GM20000 (cell line): ENCODE data around the gene IL12RB2.

ENCODE experiments used
- DNase-seq: peaks from one replicate; pipeline ENCODE4 v3.0.0; 2012; ENCODE audit warnings: low spot score
- CTCF ChIP-seq: IDR thresholded peaks from 2 replicates; pipeline ENCODE4 v1.5.1; 2012; ENCODE audit warnings: mild to moderate bottlenecking, control low read depth; ENCODE audit errors: extremely low read depth, missing control alignments

IL12RB2 gene

GRCh38 chr1:67433837-67434236 lies 126.2 kb downstream of the IL12RB2 start:
- DNase-seq: no peak
- TF ChIP-seq CTCF: no peak

GRCh38 chr1:67434491-67434890 lies 126.8 kb downstream of the IL12RB2 start:
- no peak for TF ChIP-seq CTCF
- DNase-seq: no peak

GRCh38 chr1:67436511-67437055 lies 128.9 kb downstream of the IL12RB2 start:
- TF ChIP-seq CTCF: no peak
- no peak for DNase-seq

GRCh38 chr1:67437961-67438360 lies 130.3 kb downstream of the IL12RB2 start:
- DNase-seq: no peak
- TF ChIP-seq CTCF: no peak

- DNase-seq: no peak
- no peak for TF ChIP-seq CTCF
Observed at GRCh38 chr1:67439277-67440029, 131.8 kb downstream of the IL12RB2 start.

- DNase-seq: no peak
- TF ChIP-seq CTCF: no peak
Observed at GRCh38 chr1:67440339-67440738, 132.7 kb downstream of the IL12RB2 start.

GRCh38 chr1:67441183-67441582 lies 133.5 kb downstream of the IL12RB2 start:
- DNase-seq: no peak
- no peak for TF ChIP-seq CTCF
